ENCODE data around the gene SUCLA2. TPM values are rescaled to one million over a fixed set of nuclear protein-coding genes. Genes with fewer than 3 reads are reported as not detected.

Gene SUCLA2
- polyA plus RNA-seq, 3 donors = 15.0 to 37.2 (median 34.3) TPM

GRCh38 chr13:48000559-48001113, 437 bp downstream of the SUCLA2 start:
- Histone ChIP-seq H3K27ac (ENCODE audit: low read depth in 1 of 2, low read length in 2 of 2) (peak overlapping the region; percentile 54 to 92), H4K20me1 (ENCODE audit: insufficient read depth, low read length) (peaks cover 10% of the 10 kb centered on the region), H3K4me1 (ENCODE audit: control insufficient read depth in 1 of 2, insufficient read depth in 2 of 2, low read length in 2 of 2) (peaks cover 25 to 26% of the 10 kb centered on the region in 2 donors), H3K4me2 (replicated peaks; ENCODE audit: extremely low read depth, low read length, poor library complexity, severe bottlenecking) (peak overlapping the region; percentile 92), H2AFZ (ENCODE audit: insufficient read depth, low read depth, low read length, poor library complexity, severe bottlenecking) (peak overlapping the region; percentile 97), H3K9me3 (replicated peaks in 1 of 2; ENCODE audit: control insufficient read depth in 1 of 2, insufficient read depth in 1 of 2, low read length in 2 of 2) (no peaks in the 10 kb centered on the region), H3K36me3 (replicated peaks in 1 of 2; ENCODE audit: control insufficient read depth in 1 of 2, insufficient read depth in 2 of 2, low read length in 2 of 2) (peaks cover 4 to 18% of the 10 kb centered on the region in 2 donors), H3K9ac (ENCODE audit: insufficient read depth, low read length, poor library complexity, severe bottlenecking) (peak overlapping the region; percentile 93), H3K79me2 (ENCODE audit: insufficient read depth, low read length) (peaks cover 49% of the 10 kb centered on the region), H3K27me3 (ENCODE audit: control insufficient read depth in 2 of 2, insufficient read depth in 2 of 2, low read length in 2 of 2) (no peaks in the 10 kb centered on the region), H3K4me3 (replicated peaks in 1 of 3; ENCODE audit: low read depth in 2 of 3, low read length in 3 of 3) (peak overlapping the region; percentile 93 to 100 (median 95))
- TF ChIP-seq CTCF (IDR thresholded peaks at IDR 0.05) = no peak
- peak overlapping the region; percentile 95 to 98 for H3K4me3 Mint-ChIP-seq
- intact Hi-C loops (cut with micrococcal nuclease) = loop anchor here in 1 of 2 donors (10.0 kb wide), 1 partner anchor 1444 kb away; the partner anchor contains the start of genes CAB39L and SETDB2
- H3K36me3 Mint-ChIP-seq = peaks cover 9 to 11% of the 10 kb centered on the region in 2 donors
- H3K27me3 Mint-ChIP-seq (ENCODE audit: low read depth in 3 of 3) = no peaks in the 10 kb centered on the region
- H3K4me1 Mint-ChIP-seq = peaks cover 40% of the 10 kb centered on the region
- DNase-seq = no peak
- H3K9me3 Mint-ChIP-seq = peaks cover 0 to 2% (median 0%) of the 10 kb centered on the region in 7 donors
- peak overlapping the region; percentile 64 to 93 (median 84) for H3K27ac Mint-ChIP-seq
- WGBS (ENCODE audit: insufficient coverage) = 0% methylated on average over 25 of the region's 25 CpGs

- intact Hi-C loops (cut with micrococcal nuclease) = loop anchor here in 1 of 2 donors (10.0 kb wide), 1 partner anchor 1445 kb away; the partner anchor contains the start of genes CAB39L and SETDB2
- H3K36me3 ChIP-seq (replicated peaks in 1 of 2; ENCODE audit: control insufficient read depth in 1 of 2, insufficient read depth in 2 of 2, low read length in 2 of 2) = peaks cover 6 to 25% of the 10 kb centered on the region in 2 donors
- peak overlapping the region in 2 of 3 experiments; percentile 93 to 95 for H3K4me3 ChIP-seq (replicated peaks in 1 of 3; ENCODE audit: low read depth in 2 of 3, low read length in 3 of 3)
- H3K4me1 ChIP-seq (ENCODE audit: control insufficient read depth in 1 of 2, insufficient read depth in 2 of 2, low read length in 2 of 2) = peaks cover 25 to 26% of the 10 kb centered on the region in 2 donors
- Mint-ChIP-seq H3K4me1 (peaks cover 40% of the 10 kb centered on the region), H3K36me3 (peaks cover 7 to 11% of the 10 kb centered on the region in 2 donors), H3K27ac (peak overlapping the region in 2 of 7 donors; percentile 53 to 78), H3K4me3 (peak overlapping the region; percentile 95 to 98), H3K9me3 (peaks cover 0 to under 1% (median 0%) of the 10 kb centered on the region in 7 donors), H3K27me3 (ENCODE audit: low read depth in 3 of 3) (no peaks in the 10 kb centered on the region)
- peak overlapping the region in 1 of 2 donors; percentile 92 for H3K27ac ChIP-seq (ENCODE audit: low read depth in 1 of 2, low read length in 2 of 2)
- H3K9ac ChIP-seq (ENCODE audit: insufficient read depth, low read length, poor library complexity, severe bottlenecking) = no peak overlapping the region
- peak overlapping the region; percentile 97 for H2AFZ ChIP-seq (ENCODE audit: insufficient read depth, low read depth, low read length, poor library complexity, severe bottlenecking)
- peaks cover 10% of the 10 kb centered on the region for H4K20me1 ChIP-seq (ENCODE audit: insufficient read depth, low read length)
- H3K79me2 ChIP-seq (ENCODE audit: insufficient read depth, low read length) = peaks cover 50% of the 10 kb centered on the region
- no peak for TF ChIP-seq CTCF (IDR thresholded peaks at IDR 0.05)
- H3K4me2 ChIP-seq (replicated peaks; ENCODE audit: extremely low read depth, low read length, poor library complexity, severe bottlenecking) = peak overlapping the region; percentile 92
- no CpG with 5 or more reads among the region's 5 CpGs for WGBS (ENCODE audit: insufficient coverage)
- DNase-seq = no peak
- H3K27me3 ChIP-seq (ENCODE audit: control insufficient read depth in 2 of 2, insufficient read depth in 2 of 2, low read length in 2 of 2) = no peaks in the 10 kb centered on the region
- H3K9me3 ChIP-seq (replicated peaks in 1 of 2; ENCODE audit: control insufficient read depth in 1 of 2, insufficient read depth in 1 of 2, low read length in 2 of 2) = no peaks in the 10 kb centered on the region
These were observed 1.1 kb downstream of the SUCLA2 start for GRCh38 chr13:47999973-48000372.
